Measurements from ENCODE around the gene SLC25A1. TPM values are rescaled to one million over a fixed set of nuclear protein-coding genes. Genes with fewer than 3 reads are reported as not detected.

SLC25A1 gene
- total RNA-seq, 4 donors from 2014 or later = 68.5 to 229 (median 185) TPM

DNA sequence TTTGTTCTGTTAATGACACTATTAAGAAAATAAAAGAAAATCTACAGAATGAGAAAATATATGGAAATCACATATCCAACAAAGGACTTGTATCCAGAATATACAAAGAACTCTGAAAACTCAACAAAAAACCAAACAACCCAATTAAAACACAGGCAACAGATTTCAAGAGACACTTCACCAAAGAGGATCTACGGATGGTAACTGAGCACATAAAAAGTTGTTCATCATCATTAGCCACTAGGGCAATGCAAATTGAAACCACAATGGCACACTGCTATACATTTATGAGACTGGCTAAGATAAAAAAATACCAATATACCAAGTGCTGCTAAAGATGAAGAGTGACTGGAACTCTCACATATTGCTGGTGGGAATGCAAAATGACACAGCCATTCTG is 34.5 kb upstream of the SLC25A1 start:
- Histone ChIP-seq H3K4me3 (no peak overlapping the region), H3K9me3 (no peaks in the 10 kb centered on the region), H3K36me3 (no peaks in the 10 kb centered on the region), H3K4me1 (no peaks in the 10 kb centered on the region), H3K27me3 (no peaks in the 10 kb centered on the region), H3K27ac (no peak overlapping the region)
- no peak for TF ChIP-seq POLR2A (IDR thresholded peaks at IDR 0.05)
- TF ChIP-seq, protein P1, sequence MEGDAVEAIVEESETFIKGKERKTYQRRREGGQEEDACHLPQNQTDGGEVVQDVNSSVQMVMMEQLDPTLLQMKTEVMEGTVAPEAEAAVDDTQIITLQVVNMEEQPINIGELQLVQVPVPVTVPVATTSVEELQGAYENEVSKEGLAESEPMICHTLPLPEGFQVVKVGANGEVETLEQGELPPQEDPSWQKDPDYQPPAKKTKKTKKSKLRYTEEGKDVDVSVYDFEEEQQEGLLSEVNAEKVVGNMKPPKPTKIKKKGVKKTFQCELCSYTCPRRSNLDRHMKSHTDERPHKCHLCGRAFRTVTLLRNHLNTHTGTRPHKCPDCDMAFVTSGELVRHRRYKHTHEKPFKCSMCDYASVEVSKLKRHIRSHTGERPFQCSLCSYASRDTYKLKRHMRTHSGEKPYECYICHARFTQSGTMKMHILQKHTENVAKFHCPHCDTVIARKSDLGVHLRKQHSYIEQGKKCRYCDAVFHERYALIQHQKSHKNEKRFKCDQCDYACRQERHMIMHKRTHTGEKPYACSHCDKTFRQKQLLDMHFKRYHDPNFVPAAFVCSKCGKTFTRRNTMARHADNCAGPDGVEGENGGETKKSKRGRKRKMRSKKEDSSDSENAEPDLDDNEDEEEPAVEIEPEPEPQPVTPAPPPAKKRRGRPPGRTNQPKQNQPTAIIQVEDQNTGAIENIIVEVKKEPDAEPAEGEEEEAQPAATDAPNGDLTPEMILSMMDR (IDR thresholded peaks at IDR 0.05) = no peak
- DNase-seq = no peak

DNA sequence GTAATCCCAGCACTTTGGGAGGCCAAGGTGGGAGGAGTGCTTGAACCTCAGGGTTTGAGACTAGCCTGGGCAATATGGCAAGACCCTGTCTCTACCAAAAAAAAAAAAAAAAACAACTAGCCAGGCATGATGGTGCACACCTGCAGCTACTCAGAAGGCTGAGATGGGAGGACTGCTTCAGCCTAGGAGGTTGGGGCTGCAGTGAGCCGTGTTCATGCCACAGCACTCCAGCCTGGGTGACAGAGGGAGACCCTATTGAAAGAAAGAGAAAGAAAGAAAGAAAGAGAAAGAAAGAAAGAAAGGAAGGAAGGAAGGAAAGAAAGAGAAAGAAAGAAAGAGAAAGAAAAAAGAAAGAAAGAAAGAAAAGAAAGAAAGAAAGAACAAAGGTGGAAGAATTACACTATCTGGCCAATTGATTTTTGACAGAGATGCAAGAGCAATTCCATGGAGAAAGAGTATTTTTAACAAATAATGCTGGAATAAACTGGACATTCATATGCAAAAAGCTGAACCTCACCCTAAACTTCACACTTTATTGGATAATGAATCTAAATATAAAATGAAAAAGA is 33.9 kb upstream of the SLC25A1 start:
- Histone ChIP-seq H3K27ac (no peak overlapping the region), H3K4me3 (no peak overlapping the region), H3K27me3 (no peaks in the 10 kb centered on the region), H3K36me3 (no peaks in the 10 kb centered on the region), H3K4me1 (no peaks in the 10 kb centered on the region), H3K9me3 (no peaks in the 10 kb centered on the region)
- TF ChIP-seq, protein P1 (IDR thresholded peaks at IDR 0.05) = no peak
- TF ChIP-seq POLR2A (IDR thresholded peaks at IDR 0.05) = no peak
- DNase-seq = no peak

DNA sequence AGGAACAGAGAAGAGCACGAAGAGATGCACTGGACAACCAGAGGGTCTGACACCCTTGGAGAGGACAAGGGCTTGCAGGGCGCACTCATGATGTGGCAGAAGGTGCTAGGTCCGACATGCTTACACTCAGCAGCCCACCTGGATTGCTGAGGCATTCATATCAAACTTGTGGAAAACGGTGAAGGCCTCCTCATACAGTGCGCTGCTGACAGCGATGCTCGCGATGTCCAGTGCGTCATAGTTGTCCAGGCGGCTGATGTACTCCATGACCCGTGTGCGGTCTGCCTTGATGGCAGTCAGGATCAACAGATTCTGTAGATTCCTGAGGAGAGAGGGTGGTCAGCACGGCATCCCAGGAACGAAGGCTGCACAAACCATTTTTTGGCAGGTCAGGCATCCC is 31.7 kb upstream of the SLC25A1 start:
- H3K4me3 ChIP-seq = no peak overlapping the region
- no peak overlapping the region for H3K27ac ChIP-seq
- TF ChIP-seq, protein P1 (IDR thresholded peaks at IDR 0.05) = no peak
- no peak for TF ChIP-seq POLR2A (IDR thresholded peaks at IDR 0.05)
- no peaks in the 10 kb centered on the region for H3K9me3 ChIP-seq
- no peak for DNase-seq
- H3K36me3 ChIP-seq = no peaks in the 10 kb centered on the region
- no peaks in the 10 kb centered on the region for H3K4me1 ChIP-seq
- no peaks in the 10 kb centered on the region for H3K27me3 ChIP-seq

DNA sequence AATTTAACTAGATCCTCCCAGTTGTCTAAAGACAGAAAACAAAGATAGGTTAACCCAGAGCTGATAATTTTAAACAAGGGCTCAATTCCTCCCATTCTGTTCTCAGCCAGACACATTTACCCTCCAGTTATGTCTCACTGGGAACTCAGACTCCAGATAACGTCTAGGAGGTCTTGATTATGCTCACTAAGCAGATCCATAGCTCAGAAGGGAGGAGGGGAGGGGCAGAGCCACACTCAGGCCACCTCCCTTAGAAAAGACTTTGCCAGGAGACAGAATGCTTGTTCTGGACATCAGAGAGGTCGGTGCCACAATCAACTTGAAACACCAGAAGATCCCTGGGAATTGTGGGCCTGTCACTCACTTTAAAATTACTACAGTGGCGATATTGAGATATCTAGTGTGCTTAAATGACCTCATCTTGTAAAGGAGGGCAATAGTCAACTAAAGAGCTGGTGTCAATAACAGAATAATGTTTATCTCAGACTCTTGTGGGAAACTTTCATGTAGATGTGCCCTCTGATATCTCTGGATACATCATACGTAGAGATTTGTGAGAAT is 29.8 kb upstream of the SLC25A1 start:
- no peak overlapping the region for H3K27ac ChIP-seq
- TF ChIP-seq, protein P1 (IDR thresholded peaks at IDR 0.05) = no peak
- no peak for TF ChIP-seq POLR2A (IDR thresholded peaks at IDR 0.05)
- no peaks in the 10 kb centered on the region for H3K27me3 ChIP-seq
- DNase-seq = no peak
- no peaks in the 10 kb centered on the region for H3K4me1 ChIP-seq
- H3K9me3 ChIP-seq = no peaks in the 10 kb centered on the region
- H3K36me3 ChIP-seq = no peaks in the 10 kb centered on the region
- no peak overlapping the region for H3K4me3 ChIP-seq

DNA sequence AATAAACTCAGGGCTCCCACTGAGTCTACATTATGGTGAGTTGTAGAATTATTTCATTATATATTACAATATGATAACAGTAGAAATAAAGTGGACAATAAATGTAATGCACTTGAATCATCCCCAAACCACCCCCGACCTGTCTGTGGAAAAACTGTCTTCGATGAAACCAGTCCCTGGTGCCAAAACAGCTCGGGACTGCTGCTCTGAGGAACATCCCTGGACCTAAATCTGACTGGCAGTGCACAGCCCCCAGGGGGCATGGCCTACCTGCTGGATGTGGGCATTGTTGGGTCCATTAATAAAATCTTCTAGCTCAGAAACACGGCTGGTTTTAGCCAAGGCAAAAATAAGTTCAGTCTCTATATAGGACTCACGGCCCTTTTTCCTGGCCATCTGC is 29.3 kb upstream of the SLC25A1 start:
- Histone ChIP-seq H3K4me1 (no peaks in the 10 kb centered on the region), H3K4me3 (no peak overlapping the region), H3K36me3 (no peaks in the 10 kb centered on the region), H3K9me3 (no peaks in the 10 kb centered on the region), H3K27ac (no peak overlapping the region), H3K27me3 (no peaks in the 10 kb centered on the region)
- DNase-seq = no peak
- TF ChIP-seq, protein P1 (IDR thresholded peaks at IDR 0.05) = no peak

DNA sequence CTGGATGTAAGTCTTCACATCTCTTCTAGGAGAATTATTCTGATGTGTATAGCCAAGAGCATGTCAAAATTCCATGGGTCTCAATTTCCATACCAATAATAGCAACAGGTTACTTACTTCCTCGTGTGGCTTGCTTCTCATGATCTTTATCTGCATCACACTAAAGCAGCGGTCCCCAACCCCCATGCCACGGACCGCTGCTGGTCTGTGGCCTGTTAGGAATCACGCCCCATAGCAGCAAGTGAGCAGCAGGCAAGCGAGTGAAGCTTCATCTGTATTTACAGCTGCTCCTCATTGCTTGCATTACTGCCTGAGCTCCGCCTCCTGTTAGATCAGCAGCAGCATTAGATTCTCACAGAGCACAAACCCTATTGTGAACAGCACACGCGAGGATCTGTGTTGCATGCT is 28.9 kb upstream of the SLC25A1 start:
- no peak for DNase-seq
- no peaks in the 10 kb centered on the region for H3K27me3 ChIP-seq
- H3K4me1 ChIP-seq = no peaks in the 10 kb centered on the region
- TF ChIP-seq, protein P1 (IDR thresholded peaks at IDR 0.05) = no peak
- no peaks in the 10 kb centered on the region for H3K9me3 ChIP-seq
- H3K4me3 ChIP-seq = no peak overlapping the region
- H3K36me3 ChIP-seq = no peaks in the 10 kb centered on the region
- no peak overlapping the region for H3K27ac ChIP-seq

All from Peyer's patch (tissue), 4 donors.